GM20000 (cell line): Measurements from ENCODE around the gene NECAP2.
"Not testable (repeated sequence)": the region's sequence is repeated elsewhere in the genome, so short reads cannot be mapped to it uniquely, and the experiment has no call there.

Source experiments
- DNase-seq: peaks from one replicate; pipeline ENCODE4 v3.0.0; 2012; ENCODE audit warnings: low spot score
- CTCF ChIP-seq: IDR thresholded peaks from 2 replicates; pipeline ENCODE4 v1.5.1; 2012; ENCODE audit warnings: mild to moderate bottlenecking, control low read depth; ENCODE audit errors: extremely low read depth, missing control alignments

The NECAP2 gene

GRCh38 chr1:16503494-16503893 is 63.0 kb downstream of the NECAP2 start:
- no peak for DNase-seq
- TF ChIP-seq CTCF, result no peak

- not testable (repeated sequence) for DNase-seq
Observed at GRCh38 chr1:16505870-16506269, 65.3 kb downstream of the NECAP2 start.

GRCh38 chr1:16506364-16507136 is 66.0 kb downstream of the NECAP2 start:
- not testable (repeated sequence) for DNase-seq

GRCh38 chr1:16508861-16509445 is 68.4 kb downstream of the NECAP2 start:
- not testable (repeated sequence) for DNase-seq
